ENCODE data around the gene ANAPC5.
"Not testable (repeated sequence)": the region's sequence is repeated elsewhere in the genome, so short reads cannot be mapped to it uniquely, and the experiment has no call there.

Gene ANAPC5

DNA sequence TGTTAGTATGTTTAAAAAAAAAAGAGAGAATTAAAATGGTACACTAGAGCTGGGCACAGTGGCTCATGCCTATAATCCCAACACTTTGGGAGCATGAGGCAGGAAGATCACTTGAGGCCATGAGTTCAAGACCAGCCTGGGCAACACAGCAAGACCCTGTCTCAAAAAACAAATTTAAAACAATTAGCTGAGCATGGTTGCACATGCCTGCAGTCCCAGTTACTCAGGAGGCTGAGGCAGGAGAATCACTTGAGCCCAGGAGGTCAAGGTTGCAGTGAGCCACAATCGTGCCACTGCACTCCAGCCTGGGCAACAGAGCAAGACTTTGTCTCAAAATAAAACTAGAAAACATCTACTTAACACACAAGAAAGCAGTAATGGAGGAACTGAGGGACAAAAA is 42.0 kb downstream of the ANAPC5 start:
- not testable (repeated sequence) for DNase-seq (ENCODE audit: low spot score)

DNA sequence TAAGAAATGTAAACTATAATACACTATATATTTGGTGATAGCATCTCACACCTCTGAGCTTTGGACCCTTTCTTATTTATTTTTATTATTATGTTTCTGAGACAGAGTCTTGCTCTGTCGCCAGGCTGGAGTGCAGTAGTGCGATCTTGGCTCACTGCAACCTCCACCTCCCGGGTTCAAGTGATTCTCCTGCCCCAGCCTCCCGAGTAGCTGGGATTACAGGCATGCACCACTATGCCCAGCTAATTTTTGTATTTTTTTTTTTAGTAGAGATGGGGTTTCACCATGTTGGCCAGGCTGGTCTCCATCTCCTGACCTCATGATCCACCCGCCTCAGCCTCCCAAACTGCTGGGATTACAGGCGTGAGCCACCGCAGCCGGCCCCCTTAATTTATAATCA is 44.8 kb downstream of the ANAPC5 start:
- not testable (repeated sequence) for DNase-seq (ENCODE audit: low spot score)

DNA sequence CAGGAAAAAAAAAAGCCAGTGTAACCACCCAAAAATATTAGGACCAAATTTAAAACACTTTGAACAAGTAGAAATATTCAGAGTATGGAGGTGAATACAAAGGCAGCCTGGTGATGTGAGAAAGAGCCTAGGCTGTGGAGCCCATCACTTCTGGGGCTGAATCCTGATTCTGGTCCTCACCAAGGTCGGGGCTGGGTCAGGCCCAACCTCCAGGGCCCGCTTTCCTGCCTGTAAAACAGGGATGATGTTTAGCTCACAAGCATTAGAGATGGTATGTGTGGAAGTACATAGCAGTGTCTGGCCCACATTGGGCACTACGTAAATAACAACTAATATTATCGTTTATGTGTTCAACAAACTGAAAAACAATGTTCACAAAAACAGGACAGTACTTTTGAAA is 47.9 kb downstream of the ANAPC5 start:
- DNase-seq (ENCODE audit: low spot score), result no peak

DNA sequence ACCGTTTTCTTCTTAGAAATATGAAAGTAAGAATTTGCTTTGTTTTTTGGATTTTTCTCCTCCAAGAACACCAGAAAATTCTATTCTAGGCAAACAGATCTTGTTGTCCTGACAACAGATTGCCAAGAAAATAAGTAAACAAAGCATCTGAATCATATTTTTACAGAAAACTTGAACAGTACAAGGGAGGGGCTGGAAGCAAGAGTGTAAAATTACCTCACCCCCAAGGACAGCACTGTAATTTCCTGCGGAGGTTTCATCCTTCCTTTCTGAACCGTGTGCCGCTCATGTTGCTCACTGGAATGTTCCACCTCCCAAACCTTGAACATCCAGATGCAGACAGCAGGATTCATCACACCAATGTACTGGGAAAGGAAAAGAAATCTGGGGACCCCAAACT is 50.3 kb downstream of the ANAPC5 start:
- no peak for DNase-seq (ENCODE audit: low spot score)

DNA sequence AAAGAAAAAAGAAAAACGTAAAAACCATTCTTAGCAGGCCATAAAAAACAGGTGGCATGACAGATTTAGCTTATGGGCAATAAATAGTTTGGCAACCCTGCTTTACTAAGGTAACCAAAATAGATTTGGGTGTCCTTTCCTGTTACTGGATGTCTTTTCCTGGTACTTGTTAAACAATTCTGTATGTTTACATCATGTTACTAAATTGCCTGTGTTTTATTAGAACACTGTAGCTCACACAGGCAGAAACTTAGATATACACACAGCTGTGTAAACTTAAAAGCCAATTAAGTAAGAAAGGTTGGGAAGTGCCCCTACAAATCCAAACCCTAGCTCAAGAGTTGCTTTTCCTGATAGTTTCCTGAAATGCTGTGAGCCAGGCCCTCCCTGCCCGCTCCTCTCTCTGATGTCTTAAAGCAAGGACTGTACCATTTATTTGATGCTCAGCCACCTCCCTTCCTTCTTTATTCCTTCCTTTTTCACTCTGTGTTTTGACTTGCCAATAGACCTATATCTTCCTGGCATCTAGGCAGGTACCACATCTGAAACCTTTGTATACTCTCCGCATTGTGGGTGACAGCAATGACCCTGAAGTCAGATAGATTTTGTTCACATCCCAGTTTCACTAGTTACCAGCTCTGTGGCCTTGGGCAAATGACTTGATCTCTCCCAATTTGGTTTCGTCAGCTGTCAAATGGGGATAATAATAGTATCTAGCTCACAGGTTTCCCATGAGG is 52.0 kb downstream of the ANAPC5 start:
- DNase-seq (ENCODE audit: low spot score), result no peak

DNA sequence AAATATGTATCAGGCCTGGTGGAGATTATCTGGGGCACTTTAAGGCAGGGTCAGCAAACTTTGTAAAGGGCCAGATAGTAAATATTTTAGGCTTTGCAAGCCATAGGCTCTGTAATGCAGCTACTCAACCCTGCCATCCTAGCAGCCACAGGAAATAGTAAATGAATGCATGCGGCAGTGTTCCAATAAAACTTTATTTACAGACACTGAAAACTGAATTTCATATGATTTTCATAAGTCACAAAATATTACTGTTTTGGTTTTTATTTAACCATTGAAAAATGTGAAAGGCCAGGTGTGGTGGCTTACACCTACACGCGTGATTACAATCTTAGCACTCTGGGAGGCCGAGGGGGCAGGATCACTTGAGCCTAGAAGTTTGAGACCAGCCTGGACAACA is 52.5 kb downstream of the ANAPC5 start:
- DNase-seq (ENCODE audit: low spot score), result no peak

DNA sequence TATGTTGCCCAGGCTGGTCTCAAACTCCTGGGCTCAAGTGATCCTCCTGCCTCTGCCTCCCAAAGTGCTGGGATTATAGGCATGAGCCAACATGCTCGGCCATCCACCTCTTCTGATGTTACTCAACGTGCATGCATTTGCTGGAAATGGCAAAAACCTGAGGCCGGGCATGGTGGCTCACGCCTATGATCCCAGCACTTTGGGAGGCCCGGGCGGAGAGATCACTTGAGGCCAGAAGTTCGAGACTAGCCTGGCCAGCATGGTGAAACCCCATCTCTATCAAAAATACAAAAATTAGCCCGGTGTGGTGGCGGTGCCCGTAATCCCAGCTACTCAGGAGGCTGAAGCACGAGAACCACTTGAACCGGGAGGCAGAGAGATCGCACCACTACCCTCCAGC is 53.8 kb downstream of the ANAPC5 start:
- not testable (repeated sequence) for DNase-seq (ENCODE audit: low spot score)

DNA sequence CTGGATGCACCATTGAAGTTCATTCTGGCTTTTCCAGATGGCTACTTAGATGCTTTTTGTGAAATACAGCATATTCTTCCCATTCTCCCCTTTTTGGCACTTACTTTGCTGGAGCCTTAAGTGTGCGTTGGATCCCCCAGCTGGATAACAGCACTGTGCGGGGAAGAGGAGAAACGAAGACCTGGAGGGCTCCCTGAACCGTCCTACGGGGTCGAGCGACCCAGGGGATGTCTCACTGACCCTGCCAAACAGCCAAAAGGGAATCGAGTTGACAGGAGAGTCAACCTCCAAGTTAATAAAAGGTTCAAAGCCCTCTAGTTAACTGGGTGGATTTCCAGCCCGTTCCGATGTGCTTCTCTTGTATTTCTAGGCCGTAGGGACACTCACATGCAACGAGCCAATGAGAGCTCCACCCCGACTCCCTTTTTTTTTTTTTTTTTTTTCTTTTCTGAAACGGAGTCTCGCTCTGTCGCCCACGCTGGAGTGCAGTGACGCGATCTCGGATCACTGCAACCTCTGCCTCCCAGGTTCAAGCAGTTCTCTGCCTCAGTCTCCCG is 54.7 kb downstream of the ANAPC5 start:
- DNase-seq (ENCODE audit: low spot score), result no peak

DNA sequence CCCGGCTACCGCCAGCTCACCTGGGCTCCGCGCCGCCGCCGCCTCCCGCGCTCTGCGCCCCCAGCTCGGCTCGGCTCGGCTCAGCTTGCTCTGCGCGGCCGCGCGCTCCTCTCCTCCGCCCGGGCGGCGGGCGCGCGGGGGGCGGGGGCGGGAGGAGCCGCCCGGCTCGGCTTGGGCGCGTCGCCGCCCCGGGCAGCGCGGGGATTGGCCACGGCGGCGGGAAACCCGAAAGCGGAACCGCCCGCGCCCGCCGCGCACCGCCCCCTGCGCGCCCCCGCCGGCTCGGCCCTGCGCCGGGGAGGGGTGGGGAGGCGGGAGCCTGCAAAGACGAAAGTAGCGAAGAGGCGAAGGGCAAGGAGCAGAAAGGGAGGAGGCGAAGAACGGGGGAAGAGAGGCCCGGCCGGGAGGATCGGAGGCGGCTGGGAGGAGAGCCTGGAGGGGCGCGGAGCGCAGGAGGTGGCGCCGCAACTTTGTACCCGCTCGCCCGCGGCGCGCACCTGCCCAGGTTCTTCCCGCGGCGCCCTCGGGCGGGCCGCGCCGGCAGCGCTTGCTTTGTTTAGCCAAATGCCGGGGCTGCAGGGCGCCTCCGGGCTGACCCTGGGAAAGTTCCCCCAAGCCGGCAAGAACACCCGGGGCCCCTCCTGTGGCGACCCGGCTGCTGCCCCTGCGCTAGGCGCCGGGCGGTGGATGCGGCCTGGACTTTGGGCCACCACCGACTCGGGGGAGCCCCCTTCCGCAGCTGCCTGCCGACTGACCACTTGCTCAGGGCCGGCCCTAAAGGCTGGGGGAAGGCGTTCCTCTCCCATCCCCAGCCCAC is 55.4 kb downstream of the ANAPC5 start, which contains the start of gene CAMKK2:
Gene CAMKK2 (minus strand): TSS at position 92 of the 817 bp plus-strand sequence. CDS start 22,183 bp downstream, outside the sequence.
- peak; percentile 87 for DNase-seq (ENCODE audit: low spot score)

DNA sequence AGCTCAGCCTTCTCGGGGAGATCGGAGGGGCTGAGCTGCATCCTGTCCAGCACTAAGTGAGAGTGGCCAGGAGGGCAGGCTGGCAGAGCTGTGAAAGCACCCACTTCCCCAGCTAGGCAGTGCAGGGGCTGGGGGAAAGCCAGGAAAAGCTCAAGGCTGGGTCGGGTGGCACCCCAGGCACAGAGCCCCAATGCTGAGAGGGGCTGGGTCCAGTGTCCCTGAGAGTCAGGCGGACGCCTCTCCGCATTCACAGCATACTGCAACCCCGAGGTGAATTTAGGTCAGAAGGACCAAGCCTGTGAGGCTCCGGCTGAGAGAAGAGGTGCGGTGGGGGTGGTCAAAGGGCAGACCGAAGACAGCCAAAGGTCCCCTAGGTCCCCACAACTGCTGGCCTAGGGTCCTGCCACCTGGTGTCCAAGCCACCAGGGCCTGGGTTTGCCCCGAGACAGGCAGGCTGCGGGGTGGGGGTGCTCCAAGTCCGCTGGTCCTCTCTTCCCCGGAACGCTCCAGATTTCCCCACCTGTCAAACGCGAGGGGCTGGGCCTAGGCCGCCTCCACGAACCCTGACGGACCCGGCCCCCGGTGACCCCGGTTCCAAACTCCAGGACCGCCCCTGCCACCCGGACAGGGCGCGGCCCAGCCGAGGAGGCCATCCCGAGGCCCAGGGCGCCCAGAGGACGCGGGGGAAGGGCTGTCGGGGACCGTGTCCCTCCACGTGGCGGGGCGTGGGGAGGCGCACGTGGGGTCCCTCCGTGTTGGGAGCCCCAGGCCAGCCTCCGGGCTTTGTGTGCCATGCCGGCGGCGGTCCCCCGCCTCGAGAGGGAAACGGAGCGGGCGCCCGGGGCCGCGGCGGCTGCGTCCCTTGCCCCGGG is 56.2 kb downstream of the ANAPC5 start:
- DNase-seq (ENCODE audit: low spot score), result no peak

DNA sequence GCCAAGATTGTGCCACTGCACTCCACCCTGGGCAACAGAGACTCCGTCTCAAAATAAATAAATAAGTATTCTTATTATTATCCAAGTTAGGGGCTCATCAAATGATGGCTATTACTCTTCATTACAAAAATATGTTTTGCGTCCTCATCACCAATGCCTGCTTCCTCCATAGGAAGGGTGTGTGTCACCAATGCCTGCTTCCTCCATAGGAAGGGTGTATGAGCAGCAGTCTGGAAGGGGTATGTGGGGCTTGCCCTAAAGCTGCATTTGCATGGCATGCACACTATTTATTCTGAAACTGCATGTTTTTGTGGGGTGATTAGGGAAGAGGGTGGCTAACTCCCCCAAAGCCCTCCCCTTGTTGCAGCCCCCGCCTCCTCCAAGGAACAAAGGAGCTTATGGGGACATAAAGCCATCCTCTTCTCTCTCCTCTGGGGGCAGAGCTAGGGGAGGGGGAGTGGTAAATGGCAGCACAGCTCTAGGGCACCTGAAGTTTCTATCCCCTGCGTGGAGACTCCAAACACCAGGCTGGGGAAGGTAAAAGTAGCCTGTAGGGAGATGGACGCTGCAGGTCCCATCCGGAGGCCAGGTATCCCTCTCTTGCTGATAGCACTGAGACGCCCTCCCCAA is 57.0 kb downstream of the ANAPC5 start:
- no peak for DNase-seq (ENCODE audit: low spot score)

DNA sequence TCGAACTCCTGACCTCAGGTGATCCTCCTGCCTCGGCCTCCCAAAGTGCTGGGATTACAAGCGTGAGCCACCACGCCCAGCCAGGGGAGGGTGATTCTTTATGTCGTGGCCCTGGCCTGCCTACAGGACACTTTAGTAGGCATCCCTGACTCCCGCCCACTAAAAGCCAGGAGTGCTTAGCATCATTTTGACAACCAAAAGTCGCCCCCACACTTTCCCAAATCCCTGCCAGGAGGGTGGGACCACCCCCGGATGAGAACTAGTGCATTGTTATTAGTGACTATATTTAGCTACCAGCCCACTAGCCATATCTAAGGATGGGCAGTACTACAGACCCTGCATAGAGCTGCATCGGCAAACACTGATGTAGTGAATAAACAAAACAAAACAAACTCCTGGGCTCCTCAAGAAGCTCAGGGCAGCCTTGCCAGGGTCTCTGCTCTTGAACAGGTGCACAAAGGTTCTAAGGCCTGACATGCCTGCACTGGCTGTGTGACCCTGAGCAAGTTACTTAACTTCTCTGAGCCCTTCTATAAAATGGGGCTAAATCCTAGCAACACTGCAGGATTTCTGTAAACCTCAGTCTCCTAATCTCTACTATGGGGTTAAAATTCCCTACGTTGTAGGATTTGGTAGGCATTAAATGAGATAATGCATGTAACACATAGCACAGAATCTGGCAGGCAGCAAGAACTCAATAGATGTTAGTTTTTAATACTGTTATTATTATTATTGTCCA is 57.9 kb downstream of the ANAPC5 start:
- DNase-seq (ENCODE audit: low spot score), result peak; percentile 50

DNA sequence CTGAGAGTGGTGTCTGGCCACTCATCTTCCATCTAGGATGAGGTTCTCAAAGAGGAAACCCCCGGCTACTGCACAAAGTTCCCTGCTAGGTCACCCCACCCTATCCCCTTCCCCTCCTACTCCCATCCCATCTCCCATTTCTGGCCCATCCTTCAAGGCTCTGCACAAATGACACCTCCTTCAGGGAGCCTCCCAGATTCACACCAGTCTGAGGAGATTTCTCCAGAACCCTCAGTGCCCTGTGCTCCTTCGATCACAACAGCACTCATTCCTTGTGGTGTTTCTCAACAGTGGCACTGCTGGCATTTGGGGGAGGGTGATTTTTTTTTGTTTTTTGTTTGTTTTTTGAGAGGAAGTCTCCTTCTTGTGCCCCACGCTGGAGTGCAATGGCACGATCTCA is 58.6 kb downstream of the ANAPC5 start:
- no peak for DNase-seq (ENCODE audit: low spot score)

DNA sequence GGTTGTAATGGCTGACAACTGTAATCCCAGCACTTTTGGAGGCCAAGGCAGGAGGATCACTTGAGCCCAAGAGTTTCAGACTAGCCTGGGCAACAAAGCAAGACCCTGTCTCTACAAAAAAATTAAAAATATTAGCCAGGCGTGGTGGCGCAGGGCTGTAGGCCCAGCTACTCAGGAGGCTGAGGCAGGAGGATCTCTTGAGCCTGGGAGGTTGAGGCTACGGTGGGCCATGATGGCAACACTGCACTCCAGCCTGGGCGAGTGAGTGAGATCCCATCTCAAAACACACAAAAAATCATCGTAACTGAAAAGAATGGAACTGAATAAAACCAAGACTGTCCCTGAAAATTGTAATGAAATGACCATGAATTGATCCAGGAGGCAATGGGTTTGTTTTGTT is 61.8 kb downstream of the ANAPC5 start:
- no peak for DNase-seq (ENCODE audit: low spot score)

DNA sequence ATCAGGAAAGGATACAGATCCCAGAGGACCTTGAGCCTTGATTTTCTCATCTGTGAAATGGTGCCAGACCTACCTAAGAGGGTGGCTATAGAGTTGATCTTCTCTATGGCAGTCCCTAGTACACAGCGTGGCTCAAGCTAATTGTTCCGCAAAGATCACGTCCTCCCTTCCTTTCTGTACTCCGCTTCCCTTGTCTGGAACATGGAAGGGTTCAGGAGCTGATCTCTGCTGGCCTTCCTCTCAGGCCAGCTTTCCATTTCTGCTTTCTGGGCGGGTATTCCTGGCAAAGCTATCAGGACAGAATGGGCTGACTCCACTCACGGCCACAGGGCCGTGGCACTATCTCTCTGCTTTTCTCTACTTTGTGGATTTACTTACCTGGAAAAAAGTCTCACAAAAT is 62.2 kb downstream of the ANAPC5 start:
- no peak for DNase-seq (ENCODE audit: low spot score)

DNA sequence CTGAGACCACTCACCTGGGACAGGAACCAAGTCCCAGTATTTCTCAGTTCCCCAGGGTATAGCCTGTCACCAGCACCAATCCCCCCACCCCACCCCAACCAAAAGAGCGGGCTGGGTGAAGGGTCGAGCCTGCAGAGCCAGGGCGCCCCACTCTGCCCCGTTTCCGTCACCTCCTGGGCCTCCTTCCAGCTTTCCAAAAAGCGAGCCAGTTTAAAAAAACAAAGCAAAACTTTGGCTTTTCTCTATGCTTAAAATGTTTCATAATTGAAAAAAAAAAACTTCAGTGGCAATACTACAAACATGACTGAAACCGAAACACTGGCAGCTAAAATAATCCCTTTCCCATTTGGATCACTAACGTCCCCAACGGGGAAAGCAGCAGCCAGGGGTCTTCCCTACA is 63.2 kb downstream of the ANAPC5 start:
- DNase-seq (ENCODE audit: low spot score), result no peak

DNA sequence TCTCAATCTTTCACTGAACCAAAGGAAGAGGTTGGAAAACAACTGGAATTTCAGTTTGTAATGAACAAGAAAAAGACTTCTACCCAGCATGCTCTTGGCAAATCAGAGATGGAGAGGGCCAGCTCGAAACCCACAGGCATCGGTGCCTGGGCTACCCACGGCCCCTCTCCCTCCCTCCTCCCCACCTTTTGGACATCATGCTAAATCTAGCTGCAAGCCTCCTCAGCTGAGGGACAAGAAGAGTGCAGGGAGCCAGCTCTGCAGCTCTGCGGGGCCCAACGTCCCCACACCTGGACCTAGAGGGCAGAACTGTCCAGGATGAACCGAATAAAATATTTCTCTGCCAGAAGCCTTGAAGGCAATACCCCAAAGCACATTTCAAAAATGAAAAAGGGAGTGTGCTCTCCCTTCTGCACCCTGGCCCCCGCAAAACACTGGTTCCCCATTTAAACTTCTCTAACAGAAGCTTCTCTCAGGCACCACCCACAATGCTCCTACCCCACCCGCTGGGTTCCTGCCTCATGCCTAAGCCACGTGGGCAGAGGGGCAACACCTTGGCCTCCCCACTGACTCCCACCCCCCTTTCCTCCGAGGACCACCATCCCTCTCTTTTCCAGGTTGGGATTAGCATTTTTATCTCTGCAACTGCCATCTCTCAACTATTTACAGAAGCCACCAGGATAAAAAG is 63.9 kb downstream of the ANAPC5 start:
- peak; percentile 70 for DNase-seq (ENCODE audit: low spot score)

DNA sequence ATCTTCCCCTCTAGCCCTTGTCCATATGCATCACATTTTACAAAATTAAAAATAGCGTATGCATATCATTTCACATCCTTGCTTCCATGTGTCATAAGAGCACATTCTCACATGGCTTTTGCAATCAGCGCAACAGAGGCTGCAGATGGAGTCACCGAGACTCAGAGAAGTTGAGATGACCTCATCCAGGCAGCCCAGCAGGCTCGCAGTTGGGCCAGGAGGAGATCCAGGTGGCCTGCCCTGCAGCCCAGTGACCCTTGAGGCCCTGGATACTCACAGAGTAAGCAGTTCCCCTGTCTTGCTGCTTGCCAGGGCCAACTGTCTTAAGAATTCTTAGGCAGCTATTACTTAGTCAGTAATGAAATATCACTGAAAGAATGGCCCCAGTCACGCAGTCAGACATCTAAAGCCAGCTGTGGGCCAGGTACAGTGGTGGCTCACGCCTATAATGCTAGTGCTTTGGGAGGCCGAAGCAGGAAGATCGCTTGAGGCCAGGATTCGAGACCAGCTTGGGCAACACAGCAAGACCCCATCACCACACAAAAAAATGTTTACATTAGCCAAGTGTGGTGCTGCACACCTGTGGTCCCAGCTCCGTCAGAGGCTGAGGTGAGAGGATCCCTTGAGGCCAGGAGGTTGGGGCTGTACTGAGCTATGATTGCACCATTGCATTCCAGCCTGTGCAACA is 64.8 kb downstream of the ANAPC5 start:
- DNase-seq (ENCODE audit: low spot score), result no peak

DNA sequence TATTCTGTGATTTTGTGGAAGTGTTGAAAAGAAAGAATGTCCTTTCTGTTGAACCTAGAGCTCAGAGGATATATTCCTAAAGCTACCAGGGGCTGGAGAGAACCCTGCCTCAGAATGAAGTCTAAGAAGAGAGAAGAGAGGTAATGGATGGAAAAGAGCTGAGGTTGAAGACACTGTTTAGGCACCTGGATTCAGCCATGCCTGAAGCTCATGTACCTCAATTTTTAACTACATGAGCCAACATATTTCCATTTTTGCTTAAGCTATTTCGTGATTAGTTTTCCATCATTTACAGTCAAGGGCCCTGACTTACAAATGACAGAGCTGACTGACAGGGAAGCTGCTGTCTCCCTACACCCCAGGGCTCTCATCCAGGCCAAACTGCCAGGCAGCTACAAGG is 66.4 kb downstream of the ANAPC5 start:
- DNase-seq (ENCODE audit: low spot score), result no peak
